ENCODE data around the gene AK9. TPM values are rescaled to one million over a fixed set of nuclear protein-coding genes. Genes with fewer than 3 reads are reported as not detected.

AK9 gene
- total RNA-seq, 1 experiment from 2014 or later: 3.5 TPM

DNA sequence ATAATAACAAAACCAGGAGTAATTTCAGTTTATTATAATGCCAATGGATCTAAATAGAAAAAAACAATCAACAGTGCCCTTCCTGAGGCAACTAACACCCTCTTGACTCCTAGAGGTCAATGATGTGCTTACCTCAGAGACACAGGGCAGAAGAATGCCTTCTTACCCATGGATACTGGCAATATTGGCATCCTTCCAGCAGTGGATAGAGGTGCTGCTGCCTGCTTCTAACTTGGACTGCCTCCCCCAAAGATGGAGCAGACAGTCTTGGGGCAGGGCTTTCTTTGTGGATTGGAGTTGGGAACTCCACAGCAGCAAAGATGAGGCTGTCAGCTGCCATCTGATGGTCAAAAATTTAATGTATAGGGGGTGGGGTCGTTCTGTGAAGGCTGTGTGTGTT is 78.7 kb downstream of the AK9 start:
- Histone ChIP-seq H3K36me3 (ENCODE audit: control insufficient read depth in 1 of 2, insufficient read depth in 2 of 2, low read length in 2 of 2) (no peaks in the 10 kb centered on the region), H4K20me1 (ENCODE audit: insufficient read depth) (no peaks in the 10 kb centered on the region), H3K9me2 (ENCODE audit: insufficient read depth) (no peaks in the 10 kb centered on the region), H3K27me3 (ENCODE audit: insufficient read depth, low read length) (no peaks in the 10 kb centered on the region), H3K4me1 (ENCODE audit: control insufficient read depth in 1 of 2, insufficient read depth in 2 of 2, low read length in 2 of 2) (no peaks in the 10 kb centered on the region), H2AFZ (ENCODE audit: low read depth, low read length, poor library complexity, severe bottlenecking) (no peak overlapping the region), H3K79me2 (ENCODE audit: insufficient read depth, low read length) (no peaks in the 10 kb centered on the region), H3K4me2 (ENCODE audit: low read length) (no peak overlapping the region), H3K9ac (ENCODE audit: low read length) (no peak overlapping the region), H3K4me3 (replicated peaks in 1 of 2; ENCODE audit: low read depth in 1 of 2, low read length in 2 of 2) (no peak overlapping the region), H3K9me3 (ENCODE audit: control insufficient read depth in 1 of 2, insufficient read depth in 1 of 2, low read depth in 1 of 2, low read length in 2 of 2) (no peaks in the 10 kb centered on the region), H3K27ac (ENCODE audit: low read depth, low read length) (no peak overlapping the region)
- ATAC-seq: no peak
- ChIA-PET RAD21 (ENCODE audit: low non-redundant PET in 1 of 2, low total read pairs in 2 of 2, uncharacterized antibody in 2 of 2, unreplicated experiment in 2 of 2) (no interaction called here), POLR2A (no interaction called here), CTCF (no interaction called here)
- no peak for DNase-seq (ENCODE audit: low read depth, low spot score)
- intact Hi-C loops (cut with micrococcal nuclease): no loop called here
- BruUV-seq (replicated peaks): no TSS peak
- no peak for TF ChIP-seq POLR2AphosphoS5 (IDR thresholded peaks at IDR 0.05; ENCODE audit: low read depth, low read length)
- TF ChIP-seq ELF1 (IDR thresholded peaks at IDR 0.05; ENCODE audit: borderline replicate concordance, low read depth): no peak
- TF ChIP-seq SRF (IDR thresholded peaks at IDR 0.05; ENCODE audit: low read depth): no peak
- TF ChIP-seq, protein P1, sequence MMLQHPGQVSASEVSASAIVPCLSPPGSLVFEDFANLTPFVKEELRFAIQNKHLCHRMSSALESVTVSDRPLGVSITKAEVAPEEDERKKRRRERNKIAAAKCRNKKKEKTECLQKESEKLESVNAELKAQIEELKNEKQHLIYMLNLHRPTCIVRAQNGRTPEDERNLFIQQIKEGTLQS (IDR thresholded peaks at IDR 0.05): no peak
- no peak for TF ChIP-seq CBX3 (IDR thresholded peaks at IDR 0.05; ENCODE audit: low read depth)
- TF ChIP-seq, protein P2, sequence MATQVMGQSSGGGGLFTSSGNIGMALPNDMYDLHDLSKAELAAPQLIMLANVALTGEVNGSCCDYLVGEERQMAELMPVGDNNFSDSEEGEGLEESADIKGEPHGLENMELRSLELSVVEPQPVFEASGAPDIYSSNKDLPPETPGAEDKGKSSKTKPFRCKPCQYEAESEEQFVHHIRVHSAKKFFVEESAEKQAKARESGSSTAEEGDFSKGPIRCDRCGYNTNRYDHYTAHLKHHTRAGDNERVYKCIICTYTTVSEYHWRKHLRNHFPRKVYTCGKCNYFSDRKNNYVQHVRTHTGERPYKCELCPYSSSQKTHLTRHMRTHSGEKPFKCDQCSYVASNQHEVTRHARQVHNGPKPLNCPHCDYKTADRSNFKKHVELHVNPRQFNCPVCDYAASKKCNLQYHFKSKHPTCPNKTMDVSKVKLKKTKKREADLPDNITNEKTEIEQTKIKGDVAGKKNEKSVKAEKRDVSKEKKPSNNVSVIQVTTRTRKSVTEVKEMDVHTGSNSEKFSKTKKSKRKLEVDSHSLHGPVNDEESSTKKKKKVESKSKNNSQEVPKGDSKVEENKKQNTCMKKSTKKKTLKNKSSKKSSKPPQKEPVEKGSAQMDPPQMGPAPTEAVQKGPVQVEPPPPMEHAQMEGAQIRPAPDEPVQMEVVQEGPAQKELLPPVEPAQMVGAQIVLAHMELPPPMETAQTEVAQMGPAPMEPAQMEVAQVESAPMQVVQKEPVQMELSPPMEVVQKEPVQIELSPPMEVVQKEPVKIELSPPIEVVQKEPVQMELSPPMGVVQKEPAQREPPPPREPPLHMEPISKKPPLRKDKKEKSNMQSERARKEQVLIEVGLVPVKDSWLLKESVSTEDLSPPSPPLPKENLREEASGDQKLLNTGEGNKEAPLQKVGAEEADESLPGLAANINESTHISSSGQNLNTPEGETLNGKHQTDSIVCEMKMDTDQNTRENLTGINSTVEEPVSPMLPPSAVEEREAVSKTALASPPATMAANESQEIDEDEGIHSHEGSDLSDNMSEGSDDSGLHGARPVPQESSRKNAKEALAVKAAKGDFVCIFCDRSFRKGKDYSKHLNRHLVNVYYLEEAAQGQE (IDR thresholded peaks at IDR 0.05; ENCODE audit: low read depth): no peak
- no peak for TF ChIP-seq FOSL1 (IDR thresholded peaks at IDR 0.05; ENCODE audit: low read depth)
- TF ChIP-seq RAD21 (IDR thresholded peaks at IDR 0.05; ENCODE audit: low read depth): no peak
- no peak for TF ChIP-seq ZFX (IDR thresholded peaks at IDR 0.05)
- TF ChIP-seq, protein P3, sequence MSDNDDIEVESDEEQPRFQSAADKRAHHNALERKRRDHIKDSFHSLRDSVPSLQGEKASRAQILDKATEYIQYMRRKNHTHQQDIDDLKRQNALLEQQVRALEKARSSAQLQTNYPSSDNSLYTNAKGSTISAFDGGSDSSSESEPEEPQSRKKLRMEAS (IDR thresholded peaks at IDR 0.05): no peak
- TF ChIP-seq SP1 (IDR thresholded peaks at IDR 0.05; ENCODE audit: low read depth): no peak
- TF ChIP-seq CEBPB (IDR thresholded peaks at IDR 0.05; ENCODE audit: low read depth): no peak
- no peak for TF ChIP-seq ZNF274 (IDR thresholded peaks at IDR 0.05; ENCODE audit: low read depth, low read length)
- TF ChIP-seq, protein P4, sequence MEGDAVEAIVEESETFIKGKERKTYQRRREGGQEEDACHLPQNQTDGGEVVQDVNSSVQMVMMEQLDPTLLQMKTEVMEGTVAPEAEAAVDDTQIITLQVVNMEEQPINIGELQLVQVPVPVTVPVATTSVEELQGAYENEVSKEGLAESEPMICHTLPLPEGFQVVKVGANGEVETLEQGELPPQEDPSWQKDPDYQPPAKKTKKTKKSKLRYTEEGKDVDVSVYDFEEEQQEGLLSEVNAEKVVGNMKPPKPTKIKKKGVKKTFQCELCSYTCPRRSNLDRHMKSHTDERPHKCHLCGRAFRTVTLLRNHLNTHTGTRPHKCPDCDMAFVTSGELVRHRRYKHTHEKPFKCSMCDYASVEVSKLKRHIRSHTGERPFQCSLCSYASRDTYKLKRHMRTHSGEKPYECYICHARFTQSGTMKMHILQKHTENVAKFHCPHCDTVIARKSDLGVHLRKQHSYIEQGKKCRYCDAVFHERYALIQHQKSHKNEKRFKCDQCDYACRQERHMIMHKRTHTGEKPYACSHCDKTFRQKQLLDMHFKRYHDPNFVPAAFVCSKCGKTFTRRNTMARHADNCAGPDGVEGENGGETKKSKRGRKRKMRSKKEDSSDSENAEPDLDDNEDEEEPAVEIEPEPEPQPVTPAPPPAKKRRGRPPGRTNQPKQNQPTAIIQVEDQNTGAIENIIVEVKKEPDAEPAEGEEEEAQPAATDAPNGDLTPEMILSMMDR (IDR thresholded peaks at IDR 0.05 in 2 of 3, conservative IDR thresholded peaks at IDR 0.05 in 1 of 3; ENCODE audit: borderline replicate concordance in 1 of 3, insufficient read depth in 1 of 3, low read depth in 2 of 3, low read length in 2 of 3): no peak
- no peak for TF ChIP-seq YY1 (IDR thresholded peaks at IDR 0.05; ENCODE audit: extremely low read depth, insufficient replicate concordance, low read depth, low read length)
- TF ChIP-seq JUND (IDR thresholded peaks at IDR 0.05): no peak
- TF ChIP-seq EGR1 (IDR thresholded peaks at IDR 0.05; ENCODE audit: low read depth): no peak
